NCI-H2196 (cell line): ENCODE results near the gene KCNQ1.
A peak's percentile ranks its signal among the peaks of the same experiment; 100 is the strongest.

Experiments used
- DNase-seq: peaks from one replicate; lab custom pipeline; 2025; ENCODE audit not compliant: unreplicated experiment; lab: John Stamatoyannopoulos, UW

The KCNQ1 gene

GRCh38 chr11:2674658-2675131 lies 229.9 kb downstream of the KCNQ1 start:
- no peak for DNase-seq

DNA sequence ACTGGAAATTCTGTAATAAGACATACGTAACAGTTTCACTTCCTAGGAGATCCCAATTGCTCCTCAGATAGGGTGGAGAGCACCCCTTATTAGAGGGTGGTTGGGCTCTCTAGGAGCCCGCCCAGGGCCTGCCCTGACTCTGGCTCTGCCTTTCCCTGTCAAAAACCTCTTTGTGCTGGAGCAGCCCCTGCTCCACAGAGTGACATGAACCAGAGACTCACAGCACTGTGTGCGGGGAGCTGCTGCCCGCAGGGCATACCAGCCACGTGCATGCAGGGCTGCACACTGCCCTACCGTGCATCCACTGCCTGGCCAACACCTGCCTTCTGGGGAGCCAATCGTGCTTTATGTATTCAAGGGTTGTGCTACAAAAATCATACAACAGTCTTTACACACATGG lies 230.7 kb downstream of the KCNQ1 start:
- no peak for DNase-seq

DNA sequence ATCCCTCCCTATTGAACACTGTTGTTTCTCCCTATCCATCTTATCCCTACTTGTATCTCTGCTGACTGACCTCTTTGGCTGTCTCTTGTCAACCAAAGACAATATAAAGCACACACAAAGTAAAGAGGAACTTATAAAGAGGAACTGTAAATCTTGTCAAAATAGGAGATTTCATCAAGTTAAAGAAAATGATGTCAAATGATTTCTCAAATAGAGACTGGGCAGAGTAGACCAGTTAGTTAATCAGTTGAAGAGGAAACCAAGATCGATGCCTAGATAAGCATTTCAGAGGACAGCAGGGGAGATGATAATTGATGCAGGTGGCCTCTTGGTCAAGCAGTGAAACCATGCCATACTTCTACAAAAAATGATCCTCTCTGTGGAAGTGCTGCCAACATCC lies 232.3 kb downstream of the KCNQ1 start:
- no peak for DNase-seq

- no peak for DNase-seq
Measured at GRCh38 chr11:2678396-2678795, 233.6 kb downstream of the KCNQ1 start.

DNA sequence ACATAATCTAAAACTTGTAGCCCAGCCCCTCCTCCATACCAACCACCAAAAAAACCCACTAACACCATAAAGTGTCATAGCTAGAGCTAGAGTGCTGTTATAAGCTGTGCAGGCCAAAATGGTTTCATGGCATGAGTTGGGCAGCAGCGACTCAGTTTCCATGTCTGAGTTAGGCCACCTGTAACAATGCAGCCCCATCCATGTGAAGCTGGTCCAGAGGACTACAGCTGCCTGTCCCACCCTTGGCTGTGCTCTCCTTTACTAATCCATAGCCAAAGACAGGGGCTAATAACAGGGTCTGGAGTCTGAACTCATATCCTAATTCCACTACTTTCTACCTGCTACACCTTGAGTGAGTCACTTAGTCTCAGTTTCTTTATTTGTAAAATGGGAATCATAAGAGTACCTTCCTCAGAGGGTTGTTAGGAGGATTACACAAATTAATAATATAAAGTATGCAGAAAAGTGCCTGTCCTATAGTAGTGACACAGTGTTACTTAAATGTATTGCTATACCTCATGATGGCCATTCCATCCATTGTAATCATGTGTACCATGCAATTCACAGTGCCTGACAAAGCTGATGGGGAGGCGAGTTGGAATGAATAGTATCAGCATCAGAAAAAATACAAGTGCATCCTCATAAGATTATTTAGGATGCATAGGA lies 234.3 kb downstream of the KCNQ1 start:
- no peak for DNase-seq

DNA sequence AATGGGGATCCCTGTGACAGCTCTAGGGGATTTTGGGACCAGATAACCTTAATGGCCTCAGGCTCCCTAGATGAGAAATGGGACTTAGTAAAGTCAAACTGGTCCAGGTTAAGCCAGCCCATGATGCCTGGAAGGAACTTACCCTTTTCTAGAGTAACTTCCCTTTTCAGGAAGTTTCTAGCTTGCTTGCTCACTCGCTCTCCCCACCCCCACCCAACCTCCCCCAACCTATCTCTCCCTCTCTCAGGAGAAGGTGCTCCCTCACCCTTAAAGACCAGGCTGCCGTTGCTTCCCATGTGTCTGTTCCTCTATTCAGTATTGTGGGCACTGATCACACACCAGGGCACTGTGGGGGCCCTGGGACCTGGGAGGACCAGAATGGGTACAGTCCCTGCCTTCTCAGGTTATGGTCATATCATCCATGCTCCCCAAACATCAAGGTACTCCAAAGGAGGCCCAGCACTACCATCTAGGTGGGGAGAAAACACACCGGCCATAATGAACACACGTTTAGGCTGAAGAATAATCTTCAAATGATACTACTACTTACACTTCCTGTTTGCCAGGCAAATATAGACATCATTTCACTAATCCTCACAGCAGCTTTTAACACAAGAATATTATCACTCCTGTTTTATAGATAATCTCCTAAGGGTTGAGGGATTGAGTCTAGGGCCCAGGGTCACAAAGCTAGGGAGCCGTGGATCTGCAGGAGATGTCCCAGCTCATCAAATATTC lies 236.8 kb downstream of the KCNQ1 start:
- DNase-seq, result no peak

GRCh38 chr11:2683806-2684205 lies 239.0 kb downstream of the KCNQ1 start:
- DNase-seq, result no peak

DNA sequence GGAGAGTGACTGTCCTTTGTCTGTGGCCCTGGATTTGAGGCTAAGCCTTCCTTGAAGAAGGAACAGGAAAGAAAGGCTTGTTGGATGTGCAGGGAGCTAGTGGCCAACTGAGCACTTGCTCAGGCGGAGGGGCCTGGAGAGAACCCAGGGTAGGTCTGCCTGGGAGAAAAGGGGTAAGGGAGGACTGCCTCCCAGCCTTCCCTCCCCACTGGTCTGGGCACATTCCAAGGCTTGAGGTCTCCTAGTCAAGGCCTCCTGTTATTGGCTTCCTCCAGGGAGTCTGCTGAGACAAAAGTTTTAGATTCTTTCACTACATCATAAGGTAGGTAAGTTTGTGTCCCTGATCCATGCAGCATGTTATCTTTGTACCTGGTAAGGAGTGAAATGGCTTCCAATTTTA lies 239.8 kb downstream of the KCNQ1 start:
- DNase-seq, result no peak

DNA sequence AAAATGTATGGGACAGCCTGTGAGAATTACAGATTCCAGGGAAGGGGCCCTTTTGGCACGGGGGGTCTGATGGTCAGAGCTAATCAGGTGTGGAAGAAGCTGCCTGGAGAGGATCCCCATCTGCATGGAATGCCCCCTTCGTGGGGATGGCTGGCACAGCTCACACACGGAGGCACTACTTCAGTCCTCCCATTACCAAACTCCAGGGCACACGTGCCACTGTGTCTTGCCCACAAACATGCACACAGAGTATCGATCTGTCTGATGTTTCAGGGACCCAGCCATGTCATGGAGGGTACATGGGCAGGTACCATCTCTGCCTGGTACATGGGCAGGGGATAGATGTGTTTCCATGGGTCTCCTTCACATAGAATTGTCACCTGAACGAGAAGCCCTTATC lies 240.2 kb downstream of the KCNQ1 start:
- no peak for DNase-seq

DNA sequence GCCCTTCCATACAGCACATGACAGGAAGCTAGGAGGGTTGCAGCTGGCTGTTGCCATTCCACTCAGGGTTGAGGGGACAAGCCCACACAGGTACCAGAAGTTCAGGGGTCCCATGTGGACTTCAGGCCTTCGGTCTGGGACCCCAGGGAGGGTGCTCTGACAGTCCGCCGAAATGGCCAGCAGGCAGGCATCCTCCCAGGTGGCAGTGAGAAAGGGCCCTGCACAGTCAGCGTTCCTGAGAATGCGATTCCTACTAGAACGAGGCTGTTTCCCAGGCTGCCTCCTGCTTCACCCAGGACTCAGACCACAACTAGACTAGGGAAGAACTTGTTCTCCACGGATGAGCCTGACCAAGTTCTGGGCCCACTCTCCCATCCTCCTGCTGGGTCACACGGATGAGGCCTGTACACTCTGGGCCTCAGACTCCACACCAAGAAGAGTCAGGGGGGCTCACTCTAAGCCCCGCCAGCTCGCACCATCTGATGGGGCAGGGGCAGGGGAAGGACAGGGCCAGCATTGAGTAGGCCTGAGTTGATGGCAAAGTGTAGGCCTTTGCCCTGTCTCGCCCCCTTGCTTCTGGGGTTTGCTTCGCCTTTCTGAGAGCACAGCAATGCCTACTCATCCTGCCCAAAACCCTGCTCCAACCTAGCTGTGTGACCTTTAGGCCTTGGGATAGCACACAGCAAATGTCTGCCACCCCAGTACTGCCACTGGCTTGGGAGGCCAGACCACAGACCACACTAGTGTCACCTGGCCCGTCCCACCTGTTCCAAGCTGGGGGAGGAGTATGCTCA lies 241.0 kb downstream of the KCNQ1 start:
- DNase-seq, result no peak

DNA sequence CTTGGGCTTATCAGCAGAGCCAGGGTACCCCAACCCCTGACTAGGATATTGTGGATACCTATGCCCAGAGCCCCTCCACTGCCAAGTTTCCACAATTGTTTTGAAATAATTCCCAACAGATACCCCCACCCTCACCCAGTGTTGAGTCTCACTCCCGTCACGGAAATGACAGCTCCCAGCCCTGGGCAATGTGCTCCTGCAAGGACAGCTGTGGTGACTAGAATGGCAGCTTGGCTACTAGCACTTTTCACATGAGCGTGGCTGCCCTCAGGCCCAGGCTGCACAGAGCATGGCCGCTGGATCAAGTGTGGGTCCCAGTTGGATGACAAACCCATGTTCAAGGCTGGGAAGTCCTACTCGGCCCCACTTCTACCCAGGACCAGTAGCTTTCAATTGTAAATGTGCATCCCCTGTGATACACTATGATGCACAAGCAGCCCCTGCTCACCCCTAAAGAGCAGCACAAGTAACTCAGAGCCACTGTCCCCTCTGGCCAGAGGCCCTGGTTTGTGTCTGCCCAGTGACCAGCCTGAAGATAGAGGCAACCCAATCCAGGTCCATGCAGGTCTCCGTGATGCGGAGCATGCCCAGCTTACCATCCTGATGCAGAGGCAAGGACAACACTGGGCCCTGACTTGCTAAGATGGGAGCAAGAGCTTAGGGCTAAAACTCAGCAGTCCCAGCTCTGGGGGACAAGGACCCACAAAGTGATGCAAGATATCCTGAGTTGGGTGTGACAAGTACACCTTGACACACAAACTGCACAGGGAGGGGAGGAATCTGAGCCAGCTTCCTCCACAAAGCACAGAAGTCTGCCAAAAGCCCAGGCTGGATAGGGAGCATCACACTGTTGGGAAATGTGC lies 241.8 kb downstream of the KCNQ1 start:
- no peak for DNase-seq

GRCh38 chr11:2687223-2687530 lies 242.4 kb downstream of the KCNQ1 start:
- DNase-seq, result no peak

DNA sequence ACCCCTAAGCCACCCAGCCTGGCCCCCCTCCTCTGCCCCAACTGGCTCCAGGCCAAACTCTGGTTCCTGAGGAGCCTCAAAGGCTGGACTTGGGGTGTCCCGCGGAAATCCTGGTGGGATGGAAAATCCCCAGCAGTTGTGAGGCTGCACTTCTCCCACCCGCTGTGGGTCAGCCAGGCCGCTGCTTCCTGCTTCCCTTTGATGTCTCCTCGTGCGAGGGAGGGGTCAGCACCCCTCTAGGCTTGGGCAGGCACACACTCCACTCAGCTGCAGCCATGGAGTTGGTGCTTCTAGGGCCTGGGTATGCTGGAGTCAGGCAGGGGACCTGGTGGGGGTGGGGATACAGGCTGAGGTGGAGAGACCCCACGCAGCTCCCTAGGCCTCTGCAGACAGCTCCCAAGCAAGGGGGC lies 243.0 kb downstream of the KCNQ1 start:
- no peak for DNase-seq

DNA sequence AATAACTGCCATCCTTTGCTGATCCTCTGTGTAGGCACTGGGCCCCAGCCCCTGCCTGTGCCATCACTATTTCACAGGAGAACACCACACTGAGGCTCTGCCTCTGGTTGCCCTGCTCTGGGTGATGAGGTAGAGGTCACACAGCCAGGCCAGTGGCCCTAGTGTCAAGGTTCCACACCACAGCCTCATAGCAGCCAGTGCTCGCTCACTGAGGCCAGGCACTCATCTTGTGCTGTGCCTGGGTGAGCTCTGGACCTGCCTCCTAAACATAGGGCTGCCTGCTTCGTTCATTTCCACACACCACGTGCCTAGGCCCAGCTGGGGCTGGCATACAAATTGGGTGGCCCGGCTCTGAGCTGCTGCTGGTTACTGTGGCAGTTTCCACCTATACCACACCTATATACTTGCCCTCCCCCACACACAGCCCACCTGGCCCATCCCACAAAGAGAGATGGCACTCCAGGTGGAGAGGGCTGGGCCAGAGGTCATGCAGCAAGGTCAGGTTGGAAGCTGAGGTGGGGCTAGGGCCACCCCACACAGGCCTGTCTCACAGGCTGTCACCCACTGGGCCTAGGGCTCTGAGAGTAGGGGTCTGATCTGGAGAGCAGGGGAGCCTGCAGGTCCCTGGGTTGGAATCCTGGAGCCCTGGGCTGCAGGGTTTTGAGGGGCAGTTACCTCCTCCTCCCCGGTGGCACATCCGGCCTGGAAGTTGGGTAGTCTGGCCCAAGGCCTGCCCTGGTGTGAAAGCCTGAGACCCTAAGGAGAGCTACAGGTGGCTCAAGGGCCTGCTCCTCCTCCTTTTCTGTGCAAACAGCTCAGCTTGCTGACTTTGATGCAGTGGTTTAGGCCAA lies 243.8 kb downstream of the KCNQ1 start:
- no peak for DNase-seq

- DNase-seq, result peak; percentile 32
Measured at GRCh38 chr11:2689651-2690575, 245.1 kb downstream of the KCNQ1 start.

DNA sequence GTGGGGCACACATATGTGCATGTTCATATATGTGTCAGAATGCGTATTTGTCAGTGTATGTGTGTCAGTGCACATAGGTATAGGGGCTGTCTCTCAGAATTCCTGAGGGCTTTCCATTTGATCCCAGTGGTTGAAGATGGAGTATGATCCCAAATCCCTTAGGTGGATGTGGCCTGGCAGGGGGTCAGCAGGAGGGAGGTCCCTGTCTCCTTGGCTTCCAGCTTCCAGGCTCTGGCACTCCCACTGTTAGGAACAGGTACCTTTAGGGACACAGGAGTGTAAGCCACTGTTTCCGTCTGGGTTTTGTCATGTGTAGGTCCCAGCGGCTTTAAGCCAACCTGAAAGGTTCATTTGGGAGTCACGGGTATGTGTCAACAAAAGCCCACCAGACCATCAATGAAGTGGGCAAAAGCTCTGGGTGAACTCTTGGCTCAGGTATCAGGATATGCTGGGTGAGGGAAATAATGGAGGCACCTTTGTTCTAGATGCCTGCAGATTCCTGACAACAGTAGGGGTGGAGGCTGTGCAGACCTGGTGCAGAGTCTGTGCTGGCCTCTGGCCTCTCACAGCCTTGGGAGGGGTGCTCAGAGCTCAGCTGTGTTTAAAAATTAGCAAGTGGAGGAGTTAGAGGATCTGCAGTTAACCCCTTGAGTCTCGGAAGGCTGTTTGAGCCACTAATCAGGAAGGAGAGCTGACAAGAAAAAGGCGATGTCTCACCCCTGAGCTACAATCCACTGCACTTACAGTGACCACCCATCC lies 246.0 kb downstream of the KCNQ1 start:
- no peak for DNase-seq

- no peak for DNase-seq
Measured at GRCh38 chr11:2691355-2691761, 246.6 kb downstream of the KCNQ1 start.
